ENCODE results near the gene ZNF766. TPM values are rescaled to one million over a fixed set of nuclear protein-coding genes. Genes with fewer than 3 reads are reported as not detected.

The ZNF766 gene
- total and polyA plus RNA-seq, 2 of the 8 experiments (the other 6 are each of a cell fraction or from before 2014, with no cell fraction given) = 8.3 to 31.9 TPM

- H3K9me3 ChIP-seq (ENCODE audit: insufficient read depth in 2 of 2, low read depth in 1 of 2, low read length in 1 of 2) = no peaks in the 10 kb centered on the region
- H3K27ac ChIP-seq (ENCODE audit: low read depth, low read length) = no peak overlapping the region
- H3K4me3 ChIP-seq (ENCODE audit: extremely low read depth in 1 of 4, insufficient read depth in 2 of 4, low read depth in 3 of 4, low read length in 4 of 4) = no peak overlapping the region
- H3K79me1 ChIP-seq (ENCODE audit: low read depth, low read length) = no peaks in the 10 kb centered on the region
- H2BK5ac ChIP-seq (ENCODE audit: low read depth, low read length) = no peak overlapping the region
- no peak overlapping the region for H2AK5ac ChIP-seq (ENCODE audit: low read depth, low read length)
- FAIRE-seq = no peak
- no peak overlapping the region for H2BK120ac ChIP-seq (replicated peaks; ENCODE audit: low read depth, low read length)
- H3K23ac ChIP-seq (ENCODE audit: insufficient read length) = no peak overlapping the region
- no peak for DNase-seq (ENCODE audit: low read depth in 1 of 2, low spot score in 2 of 2)
- no peak overlapping the region for H3K9ac ChIP-seq (replicated peaks in 1 of 4; ENCODE audit: extremely low read depth in 1 of 4, low read depth in 3 of 4, low read length in 3 of 4)
- no peak overlapping the region for H3K14ac ChIP-seq (ENCODE audit: insufficient read length)
- 0 out of 2 replicates have a peak, but pooled peaks have one; percentile 21 for TF ChIP-seq POLR2AphosphoS5 (IDR thresholded peaks at IDR 0.05; ENCODE audit: low read depth, low read length)
- no peak for TF ChIP-seq GABPA (IDR thresholded peaks at IDR 0.05; ENCODE audit: borderline replicate concordance, insufficient read depth, low read length)
- no peak overlapping the region for H3K18ac ChIP-seq (ENCODE audit: extremely low read depth, low read length)
- CTCF ChIA-PET (ENCODE audit: partially characterized antibody) = interaction anchor here (0.9 to 1.7 kb wide), 2 partner anchors 18 to 31 kb away, joined by 3 to 7 read pairs; no protein-coding TSS in a partner anchor
- no peak overlapping the region for H4K91ac ChIP-seq (replicated peaks; ENCODE audit: insufficient read length, low read length)
- H2AFZ ChIP-seq (ENCODE audit: low read length) = no peak overlapping the region
- no peak overlapping the region for H2BK15ac ChIP-seq (ENCODE audit: low read length)
- no peaks in the 10 kb centered on the region for H3K27me3 ChIP-seq (replicated peaks in 1 of 4; ENCODE audit: control insufficient read depth in 3 of 4, extremely low read depth in 1 of 4, insufficient read depth in 3 of 4, low read length in 3 of 4)
- H3K23me2 ChIP-seq (ENCODE audit: low read depth, low read length) = no peaks in the 10 kb centered on the region
- H3K4me2 ChIP-seq (ENCODE audit: insufficient read depth in 1 of 2, low read depth in 2 of 2, low read length in 2 of 2) = no peak overlapping the region
- no peak overlapping the region for H3K56ac ChIP-seq (replicated peaks; ENCODE audit: insufficient read length, low read depth, low read length)
- no peak overlapping the region for H2BK12ac ChIP-seq (ENCODE audit: low read depth, low read length)
- POLR2A ChIA-PET (ENCODE audit: partially characterized antibody) = interaction anchor here (1.0 to 2.5 kb wide), 4 partner anchors 11 to 93 kb away, joined by 3 to 7 read pairs (median 4); no protein-coding TSS in a partner anchor
- peaks cover 0 to 2% of the 10 kb centered on the region in 2 experiments for H4K20me1 ChIP-seq (replicated peaks in 1 of 2; ENCODE audit: control insufficient read depth in 1 of 2, insufficient read depth in 2 of 2, low read length in 2 of 2)
- no peak overlapping the region for H4K8ac ChIP-seq (ENCODE audit: extremely low read depth, insufficient read depth, low read length)
- peaks cover 10 to 26% (median 24%) of the 10 kb centered on the region in 4 experiments for H3K36me3 ChIP-seq (ENCODE audit: control insufficient read depth in 2 of 4, insufficient read depth in 4 of 4, low read length in 3 of 4)
- no peak overlapping the region for H4K5ac ChIP-seq (ENCODE audit: insufficient read length, low read depth, low read length)
- no peak overlapping the region for H2BK20ac ChIP-seq (ENCODE audit: low read length)
- 95% methylated on average over 1 of the region's 1 CpG; no CpG with 5 or more reads in 1 of the 2 experiments for WGBS, 2 experiments (ENCODE audit: extremely low coverage in 1 of 2, insufficient coverage in 1 of 2, insufficient read length in 1 of 2, insufficient replicate concordance in 2 of 2, low coverage in 1 of 2, low lambda C conversion rate in 2 of 2, missing lambda C conversion rate in 1 of 2)
- no peak overlapping the region for H3K4ac ChIP-seq (replicated peaks; ENCODE audit: insufficient read length, low read depth, low read length)
- no peaks in the 10 kb centered on the region for H3K79me2 ChIP-seq (ENCODE audit: control insufficient read depth in 1 of 2, insufficient read depth in 2 of 2, low read length in 2 of 2)
- H3K4me1 ChIP-seq (replicated peaks in 1 of 4; ENCODE audit: control insufficient read depth in 3 of 4, insufficient read depth in 4 of 4, low read length in 3 of 4) = no peaks in the 10 kb centered on the region
Observed at GRCh38 chr19:52230685-52231084, 38.7 kb upstream of the ZNF766 start.

All from H1 (cell line).